H4 (cell line): Measurements from ENCODE around the gene CTAG1A. TPM values are rescaled to one million over a fixed set of nuclear protein-coding genes. Genes with fewer than 3 reads are reported as not detected.
"Not testable (repeated sequence)": the region's sequence is repeated elsewhere in the genome, so short reads cannot be mapped to it uniquely, and the experiment has no call there.

ENCODE experiments used
- DNase-seq: peaks from one replicate; pipeline ENCODE4 v3.0.0-alpha.2; 2015; ENCODE audit warnings: low spot score
- total RNA-seq: library from RNA; depleted of rRNA; stranded (reverse); fragments of >200 nt; shearing (Covaris generic); gene quantifications from 2 replicates; pipeline ENCODE4 v1.2.3, GENCODE V29; 2014; rRNA removed

Gene CTAG1A
- not detected in 2 replicates for total RNA-seq

DNA sequence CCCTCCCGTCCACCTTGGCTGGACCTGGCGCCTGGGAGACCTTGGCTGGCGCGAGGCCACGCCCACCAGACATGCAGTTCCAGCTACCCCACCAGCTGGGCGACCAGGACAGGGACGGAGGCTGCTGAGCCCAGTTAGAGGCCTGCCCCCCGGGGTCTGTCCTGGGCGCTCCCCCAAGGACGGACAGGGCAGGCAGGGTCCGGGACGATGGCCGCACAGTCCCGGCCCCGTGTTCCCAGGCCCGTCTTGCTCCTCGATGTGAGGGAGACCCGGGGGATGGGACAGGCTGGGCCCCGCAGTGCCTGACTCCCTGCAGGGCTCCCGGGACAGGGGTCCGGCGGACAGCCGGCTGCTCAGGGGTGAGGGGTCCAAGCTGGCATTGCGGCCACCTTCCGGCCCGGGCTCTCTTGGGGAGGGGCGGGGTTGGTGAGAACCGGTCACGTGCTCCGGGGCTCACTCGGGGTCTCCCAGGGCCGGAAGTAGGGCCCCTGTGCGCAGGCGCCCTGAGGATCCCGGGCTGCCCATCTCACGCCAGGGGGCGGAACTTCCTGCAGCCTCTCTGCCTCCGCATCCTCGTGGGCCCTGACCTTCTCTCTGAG, at the start of gene CTAG1A:
CTAG1A (plus strand) TSS at position 549 of the 599 bp plus-strand sequence. CDS start 74 bp downstream, outside the sequence.
- DNase-seq = not testable (repeated sequence)

DNA sequence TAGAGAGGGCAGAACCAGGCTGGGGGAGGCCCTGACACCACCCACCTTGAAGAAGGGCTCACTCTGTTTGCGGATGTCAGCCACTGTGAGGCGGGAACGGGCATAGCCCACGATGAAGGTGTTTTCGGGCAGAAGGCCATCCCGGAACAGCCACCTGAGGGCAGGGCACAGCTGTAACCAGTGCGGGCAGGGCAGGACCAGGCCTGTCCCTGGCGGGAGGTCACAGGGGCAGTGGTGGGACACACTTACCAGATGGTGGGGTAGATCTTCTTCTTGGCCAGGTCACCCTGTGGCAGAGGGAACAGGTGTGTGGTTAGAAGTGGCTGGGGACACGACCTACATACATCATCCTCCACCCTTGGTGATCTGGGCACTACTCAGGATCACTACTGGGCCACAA, 49.0 kb upstream of the CTAG1A start:
- DNase-seq = peak; percentile 4

DNA sequence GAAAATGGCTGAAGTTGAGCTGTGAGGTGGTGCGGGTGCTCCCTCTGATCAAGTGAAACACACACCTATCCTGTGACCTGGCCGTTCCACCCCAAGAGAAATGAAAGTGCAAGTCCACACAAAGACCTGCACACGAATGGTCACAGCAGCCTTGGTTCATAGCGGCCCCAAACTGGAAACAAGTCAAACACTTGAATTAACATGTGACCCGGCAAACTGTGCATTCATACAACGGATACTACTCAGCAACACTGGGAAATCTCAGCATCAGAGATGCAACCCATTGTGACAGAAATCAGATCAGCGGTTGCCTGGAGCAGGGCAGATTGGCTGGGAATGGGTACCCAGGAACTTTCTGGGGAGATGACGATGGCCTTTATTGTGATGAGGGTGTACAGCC, 45.9 kb upstream of the CTAG1A start:
- no peak for DNase-seq

DNA sequence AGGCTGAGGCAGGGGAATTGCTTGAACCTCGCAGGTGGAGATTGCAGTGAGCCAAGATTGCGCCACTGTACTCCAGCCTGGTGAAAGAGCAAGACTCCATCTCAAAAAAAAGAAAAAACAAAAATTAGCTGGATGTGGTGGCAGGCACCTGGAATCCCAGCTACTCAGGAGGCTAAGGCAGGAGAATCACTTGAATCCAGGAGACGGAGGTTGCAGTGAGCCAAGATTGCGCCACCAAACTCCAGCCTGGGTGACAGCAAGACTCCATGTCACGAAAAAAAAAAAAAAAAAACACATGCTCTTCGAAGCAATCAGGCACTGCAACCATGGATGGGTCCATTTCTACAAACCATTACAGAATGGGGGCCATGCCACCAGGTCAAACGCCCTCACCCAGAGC, 44.6 kb upstream of the CTAG1A start:
- not testable (repeated sequence) for DNase-seq

DNA sequence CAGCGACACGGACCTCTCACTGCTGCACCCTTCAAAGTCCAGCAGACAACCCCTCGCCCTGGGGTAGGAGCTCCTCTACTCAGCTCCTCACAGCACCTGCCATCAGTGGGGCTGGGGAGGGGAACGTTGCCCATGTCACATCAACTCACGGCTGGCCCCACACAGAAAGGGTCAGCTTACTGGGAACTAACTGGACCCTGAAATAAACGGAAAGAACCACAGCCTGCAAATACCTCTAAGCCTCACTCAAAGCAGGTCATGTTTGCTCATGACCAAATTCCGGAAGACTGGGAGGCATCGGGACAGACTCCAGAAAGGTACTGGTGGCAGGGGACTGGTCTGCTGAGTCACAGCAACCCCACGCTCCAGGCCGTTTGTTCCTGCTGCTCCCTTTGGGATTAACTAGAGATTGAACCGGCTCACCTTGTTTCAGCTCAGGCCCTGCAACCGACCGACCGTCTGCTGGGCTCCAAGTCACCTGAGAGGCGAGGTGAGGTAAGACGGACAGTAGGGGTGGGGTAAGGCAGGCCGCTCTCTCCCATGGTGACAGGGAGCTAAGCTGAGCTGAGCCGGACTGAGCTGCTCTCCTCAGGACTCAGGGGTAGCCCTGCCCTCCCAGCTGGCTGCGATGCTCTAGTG, 43.9 kb upstream of the CTAG1A start:
- peak; percentile 63 for DNase-seq

DNA sequence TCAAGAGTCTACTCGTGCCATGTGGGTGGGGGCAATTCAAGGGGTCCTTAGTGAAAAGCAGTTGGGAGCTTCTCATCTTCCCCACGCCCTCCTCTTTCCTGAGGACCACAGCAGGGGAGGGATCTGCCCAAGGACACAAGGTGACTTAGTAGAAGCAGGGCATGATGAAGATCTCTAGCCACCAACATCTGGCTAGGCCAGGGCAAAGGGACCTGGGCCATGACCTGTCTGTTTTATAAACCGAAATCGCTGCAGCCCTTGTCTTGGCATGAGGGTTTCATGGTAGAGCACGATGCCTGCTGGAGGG, 43.4 kb upstream of the CTAG1A start:
- no peak for DNase-seq

DNA sequence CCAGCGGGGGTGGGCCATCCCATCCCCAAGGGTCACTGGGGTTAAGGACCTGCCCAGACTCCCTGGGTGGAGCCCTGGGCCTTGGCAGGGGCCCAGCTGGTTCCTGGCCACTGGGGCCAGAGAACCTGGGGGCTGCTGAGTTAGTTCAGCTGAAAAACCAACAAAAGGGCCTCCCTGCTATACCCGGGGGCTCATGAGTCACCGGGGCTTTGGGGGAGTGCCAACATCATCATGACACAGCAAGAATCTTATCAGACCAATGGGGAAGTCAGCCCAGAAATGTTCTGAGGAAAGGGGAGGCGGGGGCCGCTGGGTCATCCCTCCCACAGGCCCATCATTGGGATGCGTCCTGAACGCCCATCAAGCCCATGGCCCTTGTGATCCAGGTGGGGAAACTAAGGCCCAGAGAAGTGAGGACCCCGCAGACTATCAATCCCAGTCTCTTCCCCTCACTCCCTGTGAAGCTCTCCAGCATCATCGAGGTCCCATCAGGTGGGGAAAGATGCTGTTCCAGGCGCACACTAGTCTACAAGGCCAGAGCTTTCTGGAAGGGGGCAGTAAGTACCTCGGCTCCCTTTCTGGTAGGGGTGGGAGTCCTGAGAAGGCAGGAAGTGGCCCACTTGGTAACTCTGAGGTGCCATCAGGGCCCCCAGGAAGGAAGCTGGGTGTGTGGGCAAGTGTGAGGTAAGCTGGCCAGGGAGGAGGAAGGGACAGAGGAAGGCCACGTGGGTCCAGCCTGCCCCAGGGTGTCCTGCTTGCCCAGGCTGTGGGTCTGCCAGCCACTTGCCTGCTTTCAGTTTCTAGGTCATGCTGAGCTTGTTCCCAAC, 42.8 kb upstream of the CTAG1A start:
- DNase-seq = peak; percentile 90

DNA sequence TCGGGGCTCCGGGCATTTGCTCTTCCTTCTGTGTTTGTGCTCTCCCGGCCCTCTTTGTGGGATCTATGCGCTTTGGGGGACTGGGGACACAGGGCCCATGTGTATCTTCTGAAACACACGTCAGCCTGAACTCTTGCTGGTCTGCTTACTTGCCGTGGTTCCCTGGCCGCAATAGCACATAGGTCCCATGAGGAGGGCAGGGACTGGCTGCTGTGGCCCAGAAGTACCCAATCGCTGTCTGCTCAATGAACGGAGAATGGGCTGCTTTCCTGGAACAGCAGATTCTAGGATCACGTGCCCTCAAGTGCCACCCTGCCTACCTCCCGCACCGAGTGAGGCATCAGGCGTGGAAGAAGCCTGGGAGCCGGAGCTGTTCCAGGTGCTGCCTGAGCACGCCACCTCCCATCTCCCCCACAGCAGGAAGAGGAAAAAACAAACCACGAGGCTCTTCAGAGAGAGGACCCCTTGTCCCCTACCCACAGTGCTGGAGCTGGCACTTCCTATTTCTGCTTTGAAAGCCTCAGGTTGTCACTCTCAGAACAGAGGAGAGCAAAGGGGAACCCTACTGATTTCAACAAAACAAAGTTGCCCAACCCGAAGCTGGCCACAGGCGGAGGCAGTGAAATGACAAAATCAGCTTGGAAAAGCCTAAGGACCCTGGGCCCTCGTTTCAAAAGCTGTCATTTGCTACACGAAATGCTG, 42.1 kb upstream of the CTAG1A start:
- DNase-seq = peak; percentile 75

DNA sequence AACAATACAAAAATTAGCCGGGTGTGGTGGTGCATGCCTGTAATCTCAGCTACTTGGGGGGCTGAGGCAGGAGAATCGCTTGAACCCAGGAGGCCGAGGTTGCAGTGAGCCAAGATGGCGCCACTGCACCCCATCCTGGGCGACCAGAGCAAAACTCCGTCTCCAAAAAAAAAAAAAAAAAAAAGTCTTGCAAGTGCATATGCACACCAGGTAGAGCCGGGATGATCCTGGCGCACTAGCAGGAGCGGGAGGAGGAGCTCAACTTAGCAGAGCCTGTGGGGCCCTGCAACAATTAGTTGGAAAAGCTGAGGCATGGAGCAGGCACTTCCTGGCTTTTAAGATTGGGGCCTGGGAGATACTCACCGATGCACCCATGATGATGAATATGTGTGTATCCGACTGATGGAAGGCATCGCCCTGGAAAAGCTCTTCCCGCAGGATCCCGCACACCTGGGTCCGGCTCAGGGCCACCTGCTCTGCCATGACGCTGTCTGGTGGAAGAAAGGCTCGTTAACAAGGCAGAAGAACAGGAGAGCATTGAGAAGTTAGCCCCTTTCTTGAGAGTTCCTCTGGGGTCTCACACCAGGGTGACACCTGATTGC, 39.2 kb upstream of the CTAG1A start:
- no peak for DNase-seq

DNA sequence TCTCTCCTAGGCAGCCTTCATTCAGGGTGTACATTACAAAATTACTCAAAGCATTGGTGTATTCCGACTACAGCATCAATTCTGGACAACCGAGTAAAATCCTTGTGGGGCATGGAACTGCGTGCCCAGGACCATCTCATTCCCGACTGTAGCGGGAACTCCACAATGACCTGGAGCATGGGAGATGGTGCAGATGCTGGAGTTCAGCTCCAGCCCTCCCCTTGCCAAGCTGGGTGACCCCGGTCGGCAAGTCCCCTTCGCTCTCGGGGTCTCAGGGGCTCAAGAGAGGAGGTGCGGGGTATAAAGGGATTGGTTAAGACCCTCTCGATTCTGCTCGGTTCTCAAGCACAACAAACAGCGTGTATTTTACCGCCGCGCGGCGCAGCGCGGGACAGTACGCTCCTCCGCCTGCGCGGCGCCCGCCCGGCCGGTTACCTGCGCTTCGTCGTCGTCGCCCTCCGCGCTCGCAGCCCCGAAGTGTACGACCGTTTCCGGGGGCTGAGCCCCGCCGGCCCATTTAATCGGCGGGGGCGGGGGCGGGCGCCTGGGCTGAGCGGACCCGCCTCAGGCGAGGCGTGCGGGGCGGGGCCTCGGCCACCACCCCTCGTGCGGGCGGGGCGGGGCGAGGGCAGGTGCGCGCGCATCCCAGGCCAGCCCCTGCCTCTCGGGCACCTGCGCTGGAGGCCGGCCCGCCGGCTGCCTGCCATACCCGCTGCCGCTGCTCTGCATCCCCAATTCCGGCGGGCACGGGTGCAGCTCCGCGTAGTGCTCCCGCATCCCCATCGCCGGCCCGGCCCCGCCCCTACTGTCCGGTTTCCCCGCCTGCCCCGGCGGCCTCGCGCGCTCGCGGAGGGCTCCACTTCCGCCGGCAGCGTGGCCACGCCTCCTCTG, 38.3 kb upstream of the CTAG1A start, which contains the start of gene G6PD:
G6PD (minus strand) TSS at position 493 of the 891 bp plus-strand sequence. CDS start 691 bp downstream, outside the sequence.
- DNase-seq = peak; percentile 48

DNA sequence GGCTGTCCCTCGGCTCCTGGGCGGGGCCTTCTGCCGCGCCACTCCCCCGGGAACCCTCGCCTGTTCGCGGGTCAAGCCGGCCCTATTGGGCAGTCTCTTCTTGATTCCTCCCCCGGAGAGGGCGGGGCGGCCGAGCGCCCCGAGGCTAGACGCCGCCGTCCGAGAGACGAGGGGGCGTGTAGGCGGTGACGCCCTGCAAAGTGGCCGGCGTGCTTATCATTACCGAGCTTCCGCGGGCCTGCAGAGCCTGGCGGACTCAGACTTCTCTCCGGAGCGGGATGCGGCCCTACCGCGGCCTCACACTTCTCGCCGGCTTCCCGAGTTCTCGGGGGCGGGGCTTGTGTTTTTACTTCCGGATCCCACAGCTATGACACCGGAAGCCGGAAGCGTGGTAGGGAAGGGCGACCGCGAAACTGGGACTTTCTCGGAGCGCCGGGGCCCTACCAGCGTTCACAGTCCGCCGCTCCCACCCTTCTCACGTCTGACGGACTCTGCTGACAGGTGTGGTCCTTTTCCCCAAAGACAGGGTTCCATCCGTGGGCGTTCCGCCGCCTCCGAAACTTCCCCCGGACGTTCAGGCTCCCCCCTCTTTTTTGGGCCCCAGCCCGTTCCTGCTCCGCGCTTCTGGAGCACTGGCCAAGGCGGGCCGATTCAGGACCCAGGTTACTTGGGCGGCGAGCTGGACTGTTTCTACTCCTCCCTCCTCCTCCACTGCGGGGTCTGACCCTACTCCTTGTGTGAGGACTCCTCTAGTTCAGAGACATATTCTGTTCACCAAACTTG, 37.5 kb upstream of the CTAG1A start, which contains the start of gene IKBKG:
IKBKG (plus strand) TSS at position 376 of the 783 bp plus-strand sequence. CDS start 4,383 bp downstream, outside the sequence.
- peak; percentile 80 for DNase-seq

DNA sequence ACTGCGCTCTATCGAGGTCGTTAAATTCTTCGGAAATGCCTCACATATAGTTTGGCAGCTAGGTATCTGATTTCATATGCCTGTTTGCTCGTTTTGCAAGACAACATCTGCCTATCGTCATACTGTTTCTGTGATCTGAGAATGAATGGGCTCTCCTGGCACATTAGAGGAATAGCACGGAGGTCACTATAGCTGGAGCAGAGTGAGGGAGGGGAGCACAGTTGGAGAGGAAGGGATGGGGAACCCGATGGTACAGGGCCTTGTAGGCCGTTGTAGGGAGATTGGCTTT, 37.0 kb upstream of the CTAG1A start:
- no peak for DNase-seq

DNA sequence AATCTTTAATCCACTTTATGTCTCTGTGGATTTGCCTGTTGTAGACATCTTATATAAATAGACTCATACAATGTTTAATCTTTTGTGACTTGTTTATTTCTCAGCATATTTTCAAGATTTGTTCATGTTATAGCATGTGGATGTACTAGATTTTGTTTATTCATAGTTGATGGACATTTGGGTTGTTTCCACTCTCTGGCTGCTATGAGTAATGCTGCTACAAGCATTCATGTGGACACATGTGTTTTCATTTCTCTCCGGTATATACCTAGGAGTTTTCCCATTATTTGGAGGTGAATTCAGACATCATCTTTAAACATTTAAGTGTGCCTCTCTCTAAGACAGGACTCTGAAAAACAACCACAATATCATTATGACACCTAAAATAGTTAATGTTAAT, 35.2 kb upstream of the CTAG1A start:
- no peak for DNase-seq

DNA sequence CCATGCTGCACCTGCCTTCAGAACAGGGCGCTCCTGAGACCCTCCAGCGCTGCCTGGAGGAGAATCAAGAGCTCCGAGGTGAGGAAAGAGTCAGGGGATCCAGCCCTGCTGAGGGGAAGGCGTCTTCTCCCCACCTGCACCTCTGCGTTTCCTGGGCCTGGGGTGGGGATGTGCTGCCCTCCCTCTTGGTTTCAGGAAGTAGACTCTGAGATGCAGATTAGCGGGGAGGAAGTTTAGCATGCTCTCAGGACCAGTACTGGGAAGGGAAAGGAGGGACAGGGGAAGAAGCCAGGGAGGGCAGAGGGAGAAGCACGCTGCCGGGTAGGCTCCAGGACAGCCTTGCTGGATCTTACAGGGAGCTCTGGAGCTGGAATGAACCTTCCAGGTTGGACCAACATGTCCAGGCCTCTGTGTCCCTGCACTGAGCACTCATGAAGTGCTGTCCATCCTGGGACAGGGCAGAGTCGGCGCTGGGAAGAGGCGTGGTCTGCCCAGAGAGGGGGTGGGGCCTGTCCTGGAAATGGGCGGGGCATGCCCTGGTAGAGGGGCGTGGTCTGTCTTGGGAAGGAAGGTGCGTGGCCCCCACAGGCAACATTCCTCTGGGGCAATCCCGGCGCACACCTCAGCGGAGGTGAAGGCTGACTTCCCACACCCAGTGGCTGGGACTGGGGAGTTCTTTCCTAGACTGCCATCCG, 32.7 kb upstream of the CTAG1A start:
- not testable (repeated sequence) for DNase-seq

DNA sequence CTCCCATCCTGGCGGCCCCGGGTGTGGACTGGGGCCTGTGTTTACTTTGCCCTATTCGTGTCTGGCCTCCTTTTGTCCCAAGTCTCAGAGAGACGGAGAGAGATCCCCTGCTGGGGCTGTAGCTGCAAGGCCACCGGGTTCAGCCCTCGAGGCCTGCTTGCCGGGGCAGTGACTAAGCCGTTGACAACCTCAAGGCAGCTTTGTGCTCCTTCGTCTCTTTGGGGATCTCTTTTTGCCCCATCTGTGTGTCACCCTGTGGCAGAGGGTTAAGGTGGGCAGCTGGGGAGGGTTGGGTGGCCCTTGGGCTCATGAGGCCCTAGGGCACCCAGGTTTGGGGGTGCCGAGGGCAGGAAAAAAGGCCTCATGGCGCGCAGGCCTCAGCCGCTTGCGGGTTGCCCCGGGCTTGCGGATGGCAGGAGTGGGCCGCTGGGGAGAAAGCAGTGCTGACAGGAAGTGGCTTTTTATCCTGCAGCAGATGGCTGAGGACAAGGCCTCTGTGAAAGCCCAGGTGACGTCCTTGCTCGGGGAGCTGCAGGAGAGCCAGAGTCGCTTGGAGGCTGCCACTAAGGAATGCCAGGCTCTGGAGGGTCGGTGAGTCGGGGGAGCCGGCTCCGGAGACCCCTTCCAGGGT, 26.8 kb upstream of the CTAG1A start:
- DNase-seq = not testable (repeated sequence)

DNA sequence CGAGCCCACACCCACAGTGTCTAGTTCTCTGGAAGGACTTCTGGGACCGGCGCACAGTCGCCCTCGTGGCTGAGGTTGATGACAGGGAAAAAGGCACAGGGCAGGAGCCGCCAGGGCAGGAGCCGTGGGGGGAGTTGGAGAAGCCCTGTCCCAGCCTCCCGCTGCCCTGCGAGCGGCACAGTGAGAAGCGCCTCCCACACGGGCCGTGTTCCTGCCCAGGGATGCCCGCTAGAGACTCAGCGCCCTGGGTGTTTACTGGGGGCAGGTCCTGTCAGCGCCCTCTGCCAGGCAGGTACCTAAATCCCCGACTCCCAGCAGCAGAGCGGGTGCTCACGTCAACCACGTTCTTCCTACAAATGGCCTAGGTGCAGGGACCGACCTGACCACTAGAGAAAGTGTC, 26.0 kb upstream of the CTAG1A start:
- DNase-seq = not testable (repeated sequence)

DNA sequence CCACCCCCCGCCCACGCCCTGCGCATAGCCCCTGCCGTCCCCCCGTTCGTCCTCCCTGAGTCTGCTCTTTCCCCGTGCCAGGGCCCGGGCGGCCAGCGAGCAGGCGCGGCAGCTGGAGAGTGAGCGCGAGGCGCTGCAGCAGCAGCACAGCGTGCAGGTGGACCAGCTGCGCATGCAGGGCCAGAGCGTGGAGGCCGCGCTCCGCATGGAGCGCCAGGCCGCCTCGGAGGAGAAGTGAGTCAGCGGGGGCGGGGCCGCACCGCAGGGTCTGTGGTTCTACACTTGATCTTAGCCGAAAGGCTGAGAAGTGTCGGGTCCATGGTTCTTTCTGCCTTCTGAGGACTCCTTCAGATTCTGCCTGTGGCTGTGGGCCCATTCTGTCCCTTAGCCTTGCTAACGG, 24.6 kb upstream of the CTAG1A start:
- DNase-seq = not testable (repeated sequence)

DNA sequence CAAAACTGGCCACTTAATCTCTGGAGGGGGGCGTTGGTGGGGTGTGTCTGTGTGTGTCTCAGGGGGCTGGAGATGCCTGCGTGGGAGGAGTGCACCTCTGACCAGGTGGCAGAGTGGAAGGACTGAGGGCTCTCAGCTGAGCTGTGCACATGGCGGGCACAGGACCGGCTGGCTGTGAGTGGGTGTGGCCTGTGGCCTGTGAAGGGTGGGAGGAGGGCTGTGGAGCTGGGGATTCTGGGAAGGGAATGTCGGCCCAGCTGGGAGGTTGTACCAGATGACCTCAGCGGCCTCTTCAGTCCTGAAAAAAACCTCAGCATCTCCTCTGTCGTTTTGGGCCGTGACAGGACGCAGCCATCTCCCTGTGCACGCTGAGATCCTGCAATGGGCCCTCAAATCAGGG, 22.6 kb upstream of the CTAG1A start:
- not testable (repeated sequence) for DNase-seq

DNA sequence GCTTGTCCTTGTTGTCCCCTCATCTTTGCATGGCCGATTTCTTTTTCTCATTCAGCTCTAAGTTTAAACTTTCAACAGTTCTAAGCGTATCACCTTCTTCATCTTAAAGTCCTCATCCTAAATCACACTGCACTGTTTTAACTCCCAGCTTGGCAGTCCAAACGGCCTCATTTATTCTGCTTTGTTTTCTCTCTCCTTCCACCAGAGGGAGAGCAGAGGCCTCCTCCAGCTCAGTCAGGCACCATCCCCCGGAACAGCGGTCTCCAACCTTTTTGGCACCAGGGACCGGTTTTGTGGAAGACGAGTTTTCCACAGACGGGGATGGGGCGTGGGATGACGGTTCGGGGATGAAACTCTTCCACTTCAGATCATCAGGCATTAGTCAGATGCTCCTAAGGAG, 14.6 kb upstream of the CTAG1A start:
- not testable (repeated sequence) for DNase-seq
